HepG2 (cell line): ENCODE data around the gene PLD6. TPM values are rescaled to one million over a fixed set of nuclear protein-coding genes. Genes with fewer than 3 reads are reported as not detected.

ENCODE experiments used
- ATAC-seq: fragments of 200-7000 bp; cut with Tn5 transposase; 3 replicates; pipeline ENCODE4 v1.9.1; 2020; ENCODE audit warnings: mild to moderate bottlenecking, moderate library complexity
- BruUV-seq: library from RNA; stranded (reverse); fragments of 400-500 nt; replicated peaks from 2 replicates; lab custom pipeline; 2021; lab: Mats Ljungman, UMichigan
- CTCF ChIA-PET: fragments of 300-600 bp; formaldehyde crosslinking; extraction: SDS; loops from one replicate; lab custom pipeline; 2021; ENCODE audit warnings: low total read pairs, inconsistent platforms, low intra/inter-chr PET ratio; lab: Yijun Ruan, JAX
- POLR2A ChIA-PET: fragments of 350-600 bp; sonication (Branson Sonifier 250); formaldehyde crosslinking; loops from one replicate; lab custom pipeline; 2020; ENCODE audit warnings: antibody characterized with exemption, inconsistent platforms; lab: Yijun Ruan, JAX
- DNase-seq: peaks from one replicate; pipeline ENCODE4 v3.0.0-alpha.2; 2015; ENCODE audit warnings: low spot score
- FAIRE-seq: peaks from 3 replicates; lab custom pipeline; 2011; peaks lifted over from hg19 to GRCh38; lab: Jason Lieb, UNC
- H2AFZ ChIP-seq: one replicate; pipeline ENCODE4 v1.6.1; 2011; ENCODE audit warnings: low read length, inconsistent platforms
- H3K27ac ChIP-seq: fragments of 300-600 bp; 3 replicates; pipeline ENCODE4 v1.8.0; 2011; ENCODE audit warnings: mixed run types, mild to moderate bottlenecking, mixed read lengths, low read length, inconsistent platforms; ENCODE audit not compliant: insufficient read depth; ENCODE audit errors: extremely low read length
- H3K27me3 ChIP-seq, 2 experiments: fragments of 200-600 bp in 1 of 2; 2 replicates in 1 of 2; 3 replicates in 1 of 2; pipeline versions ENCODE4 v1.6.0 to v1.8.0; 2011; ENCODE audit warnings: low read length in 2 of 2, mild to moderate bottlenecking in 2 of 2, moderate library complexity in 2 of 2, inconsistent platforms in 1 of 2; ENCODE audit not compliant: insufficient read depth in 2 of 2, control insufficient read depth in 1 of 2
- H3K36me3 ChIP-seq, 2 experiments: fragments of 200-600 bp in 1 of 2; replicated peaks in 1 of 2; 2 replicates in 1 of 2; 3 replicates in 1 of 2; pipeline versions ENCODE4 v1.5.1 to v1.8.0; 2011; ENCODE audit warnings: low read length in 2 of 2, inconsistent platforms in 1 of 2; ENCODE audit not compliant: insufficient read depth in 2 of 2, control insufficient read depth in 1 of 2
- H3K4me1 ChIP-seq: 2 replicates; pipeline ENCODE4 v1.5.1; 2012; ENCODE audit warnings: low read length, inconsistent platforms; ENCODE audit not compliant: insufficient read depth
- H3K4me2 ChIP-seq: 2 replicates; pipeline ENCODE4 v1.6.0; 2011; ENCODE audit warnings: low read depth, low read length, inconsistent platforms
- H3K4me3 ChIP-seq, 3 experiments: fragments of 200-600 bp in 1 of 3; sonication (generic), shearing (Covaris generic) in 1 of 3; replicated peaks in 1 of 3; 2 replicates each; pipeline ENCODE4 v1.5.1; 2011 to 2016; ENCODE audit warnings: low read length in 3 of 3, inconsistent platforms in 2 of 3, low read depth in 2 of 3, mild to moderate bottlenecking in 2 of 3, control low read depth in 1 of 3, mixed read lengths in 1 of 3; ENCODE audit not compliant: insufficient read depth in 1 of 3
- H3K79me2 ChIP-seq: one replicate; pipeline ENCODE4 v1.6.1; 2011; ENCODE audit warnings: low read length, inconsistent platforms; ENCODE audit not compliant: insufficient read depth
- H3K9ac ChIP-seq: 2 replicates; pipeline ENCODE4 v1.6.0; 2011; ENCODE audit warnings: mild to moderate bottlenecking, low read depth, low read length, inconsistent platforms; ENCODE audit not compliant: insufficient read depth
- H3K9me3 ChIP-seq: 2 replicates; pipeline ENCODE4 v1.5.1; 2012; ENCODE audit warnings: mild to moderate bottlenecking, low read length
- H4K20me1 ChIP-seq: 2 replicates; pipeline ENCODE4 v1.6.0; 2011; ENCODE audit warnings: inconsistent platforms, mild to moderate bottlenecking, low read length, moderate library complexity; ENCODE audit not compliant: insufficient read depth
- BRD4 ChIP-seq: sonication (generic); formaldehyde crosslinking; IDR thresholded peaks from 2 replicates; pipeline ENCODE4 v1.4.0; 2020; ENCODE audit warnings: missing genetic modification reagents
- EED ChIP-seq: sonication (generic); formaldehyde crosslinking; IDR thresholded peaks from 2 replicates; pipeline ENCODE4 v1.5.0; 2020; ENCODE audit warnings: mild to moderate bottlenecking, missing genetic modification reagents
- FOSL1 ChIP-seq: sonication (generic); formaldehyde crosslinking; IDR thresholded peaks from 2 replicates; pipeline ENCODE4 v1.9.0; 2021; ENCODE audit warnings: missing genetic modification reagents, borderline replicate concordance
- FOXK1 ChIP-seq: sonication (generic); formaldehyde crosslinking; IDR thresholded peaks from 2 replicates; pipeline ENCODE4 v1.4.0; 2020; ENCODE audit warnings: low read depth, missing genetic modification reagents, borderline replicate concordance
- JDP2 ChIP-seq: sonication (generic); formaldehyde crosslinking; IDR thresholded peaks from 2 replicates; pipeline ENCODE4 v1.8.1; 2022; ENCODE audit warnings: missing genetic modification reagents, borderline replicate concordance
- KAT7 ChIP-seq: IDR thresholded peaks from 2 replicates; pipeline ENCODE4 v1.6.1; 2018; ENCODE audit warnings: borderline replicate concordance, missing compliant biosample characterization
- KMT2A ChIP-seq: sonication (generic); formaldehyde crosslinking; IDR thresholded peaks from 2 replicates; pipeline ENCODE4 v1.4.0; 2020; ENCODE audit warnings: missing genetic modification reagents
- POLR2AphosphoS5 ChIP-seq: IDR thresholded peaks from 2 replicates; pipeline ENCODE4 v1.6.1; 2012; ENCODE audit warnings: low read depth, low read length
- PRMT3 ChIP-seq: sonication (generic); formaldehyde crosslinking; IDR thresholded peaks from 2 replicates; pipeline ENCODE4 v1.8.1; 2022; ENCODE audit warnings: low read depth, mild to moderate bottlenecking, moderate library complexity, missing genetic modification reagents, borderline replicate concordance
- SMYD3 ChIP-seq: sonication (generic); formaldehyde crosslinking; IDR thresholded peaks from 2 replicates; pipeline ENCODE4 v1.8.1; 2023; ENCODE audit warnings: mild to moderate bottlenecking, missing genetic modification reagents
- STAG1 ChIP-seq: sonication (generic); formaldehyde crosslinking; IDR thresholded peaks from 2 replicates; pipeline ENCODE4 v1.4.0; 2020; ENCODE audit warnings: missing genetic modification reagents
- TCF7 ChIP-seq: sonication (generic); IDR thresholded peaks from 2 replicates; pipeline ENCODE4 v1.6.1; 2016; ENCODE audit warnings: antibody characterized with exemption, low read depth
- XRCC5 ChIP-seq: fragments of 200-400 bp; formaldehyde crosslinking; optimal IDR thresholded peaks from 2 replicates; pipeline ENCODE3; 2017; ENCODE audit warnings: mild to moderate bottlenecking, low read length
- ZNF33A ChIP-seq: sonication (generic); formaldehyde crosslinking; IDR thresholded peaks from 2 replicates; pipeline ENCODE4 v1.5.1; 2020; ENCODE audit warnings: missing genetic modification reagents, mild to moderate bottlenecking, moderate library complexity, borderline replicate concordance
- ZNF775 ChIP-seq: sonication (generic); formaldehyde crosslinking; IDR thresholded peaks from 2 replicates; pipeline ENCODE4 v1.4.0; 2020; ENCODE audit warnings: missing genetic modification reagents, mild to moderate bottlenecking, moderate library complexity, borderline replicate concordance
- WGBS: methylation state at CpG from one replicate; pipeline ENCODE4 v1.1.6; 2017; ENCODE audit warnings: low lambda C conversion rate; 5-methylcytosine and 5-hydroxymethylcytosine counted together
- in situ Hi-C: cut with HindIII; loops from 2 replicates; pipeline ENCODE4 v1.10.0; 2017; ENCODE audit warnings: low pct_unique_long_range_greater_than_20kb; ENCODE audit not compliant: extremely low pct_ligation_motif_present
- intact Hi-C: fragments of 100-400 bp; cut with micrococcal nuclease; formaldehyde crosslinking; loops from one replicate; pipeline ENCODE4 v1.10.0; 2022; ENCODE audit not compliant: unreplicated experiment
- polyA plus RNA-seq, 8 experiments: library from polyadenylated mRNA; depleted of rRNA in 3 of 8; stranded (reverse) in 7 of 8; unstranded in 1 of 8; fragments of >200 nt; fragmentation: Illumina TruSeq in 4 of 8; extraction: Trizol in 4 of 8; gene quantifications; 2 replicates each; pipeline versions ENCODE4 v1.2.1 to v1.2.3, GENCODE V29; 2011 to 2016; ENCODE audit warnings: low read depth in 4 of 8, missing spikeins in 1 of 8, mixed read lengths in 1 of 8; ENCODE audit not compliant: insufficient read depth in 1 of 8
- total RNA-seq, 5 experiments: library from RNA; depleted of rRNA; stranded (reverse); fragments of >200 nt; fragmentation: Illumina TruSeq; extraction: Trizol; gene quantifications; 2 replicates each; pipeline ENCODE4 v1.2.3, GENCODE V29; 2016; ENCODE audit warnings: low read depth in 1 of 5
- TF ChIP-seq, protein P1 (sequence below): IDR thresholded peaks from 2 replicates; pipeline ENCODE4 v1.6.1; 2016; ENCODE audit warnings: mild to moderate bottlenecking, missing biosample characterization, missing genetic modification reagents
- TF ChIP-seq, protein P2 (sequence below): sonication (generic); formaldehyde crosslinking; IDR thresholded peaks from 2 replicates; pipeline ENCODE4 v1.9.0; 2021; ENCODE audit warnings: missing genetic modification reagents, mild to moderate bottlenecking, borderline replicate concordance

The PLD6 gene
- total and polyA plus RNA-seq, 2 of the 13 experiments (the other 11 are each of a cell fraction or from before 2014, with no cell fraction given) = 5.2 to 11.4 TPM

DNA sequence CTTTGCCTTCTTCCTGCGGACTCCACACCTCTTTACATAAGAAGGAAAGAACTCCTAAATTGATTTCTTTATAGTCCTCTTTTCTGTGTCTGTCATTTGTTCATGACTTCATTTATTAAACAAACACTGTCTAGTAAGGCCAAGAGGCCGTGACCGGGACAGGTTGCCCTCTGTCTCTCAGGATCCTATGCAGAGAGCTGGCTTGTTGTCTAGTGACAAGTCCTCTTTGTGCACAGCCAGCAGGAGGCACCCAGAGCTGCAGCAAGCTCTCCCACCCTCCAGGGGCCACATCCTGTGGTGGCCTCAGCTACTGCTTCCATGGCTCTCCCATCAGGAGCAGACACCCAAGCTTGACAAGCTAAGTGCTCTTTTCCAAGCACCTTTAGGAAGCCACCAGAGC lies 50.6 kb downstream of the PLD6 start:
- ATAC-seq (peak; percentile 49; the same call in 2 of the 3 replicates), FAIRE-seq (no peak)
- 94% methylated on average over 3 of the region's 3 CpGs for WGBS
- POLR2A ChIA-PET = no interaction called here
- in situ Hi-C loops = no loop called here
- CTCF ChIA-PET = no interaction called here
- H2AFZ ChIP-seq = no peak overlapping the region
- H3K79me2 ChIP-seq = no peaks in the 10 kb centered on the region
- H3K9me3 ChIP-seq = no peaks in the 10 kb centered on the region
- no TSS peak for BruUV-seq
- no peak overlapping the region for H3K4me2 ChIP-seq
- TF ChIP-seq POLR2AphosphoS5 (no peak), FOSL1 (no peak), FOXK1 (CRISPR knock-in tag) (no peak), STAG1 (0 out of 2 replicates have a peak, but pooled peaks have one; percentile 12), BRD4 (CRISPR knock-in tag) (no peak), JDP2 (no peak)
- TF ChIP-seq, protein P1, sequence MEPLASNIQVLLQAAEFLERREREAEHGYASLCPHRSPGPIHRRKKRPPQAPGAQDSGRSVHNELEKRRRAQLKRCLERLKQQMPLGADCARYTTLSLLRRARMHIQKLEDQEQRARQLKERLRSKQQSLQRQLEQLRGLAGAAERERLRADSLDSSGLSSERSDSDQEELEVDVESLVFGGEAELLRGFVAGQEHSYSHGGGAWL (CRISPR knock-in tag) = no peak
- TF ChIP-seq, all 625 proteins: peak for 1
- peak; percentile 9 for DNase-seq
- intact Hi-C loops = no loop called here
- H3K4me1 ChIP-seq = no peaks in the 10 kb centered on the region
- H3K27me3 ChIP-seq = no peaks in the 10 kb centered on the region
- no peaks in the 10 kb centered on the region for H4K20me1 ChIP-seq
- H3K9ac ChIP-seq = no peak overlapping the region
- H3K36me3 ChIP-seq = peaks cover 16 to 68% of the 10 kb centered on the region in 2 experiments
- H3K4me3 ChIP-seq = no peak overlapping the region
- no peak overlapping the region for H3K27ac ChIP-seq

DNA sequence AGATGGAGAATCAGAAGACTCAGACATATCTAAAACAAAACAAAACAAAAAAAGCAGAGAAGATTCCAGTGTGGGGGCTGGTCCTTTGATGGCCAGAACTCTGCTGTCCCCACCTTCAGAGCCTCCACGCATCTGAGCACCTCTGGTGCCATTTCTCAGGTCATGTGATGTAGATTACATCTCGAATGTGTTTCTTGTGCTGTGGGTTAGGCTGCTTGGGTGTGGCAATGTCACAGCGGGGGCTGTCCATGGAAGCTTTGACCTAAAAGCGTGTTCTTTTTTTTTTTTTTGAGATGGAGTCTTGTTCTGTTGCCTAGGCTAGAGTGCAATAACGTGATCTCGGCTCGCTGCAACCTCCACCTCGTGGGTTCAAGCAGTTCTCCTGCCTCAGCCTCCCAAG lies 51.2 kb downstream of the PLD6 start:
- FAIRE-seq (no peak), ATAC-seq (no peak), DNase-seq (no peak)
- POLR2A ChIA-PET = no interaction called here
- H3K36me3 ChIP-seq = peaks cover 18 to 70% of the 10 kb centered on the region in 2 experiments
- no peak overlapping the region for H3K9ac ChIP-seq
- H3K27ac ChIP-seq = no peak overlapping the region
- no peaks in the 10 kb centered on the region for H4K20me1 ChIP-seq
- H3K79me2 ChIP-seq = no peaks in the 10 kb centered on the region
- 98% methylated on average over 8 of the region's 8 CpGs for WGBS
- H3K4me3 ChIP-seq = no peak overlapping the region
- H3K4me2 ChIP-seq = no peak overlapping the region
- H3K9me3 ChIP-seq = no peaks in the 10 kb centered on the region
- H3K27me3 ChIP-seq = no peaks in the 10 kb centered on the region
- BruUV-seq = no TSS peak
- in situ Hi-C loops (no loop called here), intact Hi-C loops (no loop called here)
- no peak overlapping the region for H2AFZ ChIP-seq
- CTCF ChIA-PET = no interaction called here
- no peaks in the 10 kb centered on the region for H3K4me1 ChIP-seq
- TF ChIP-seq XRCC5 (no peak), SMYD3 (no peak), PRMT3 (CRISPR knock-in tag) (no peak), EED (CRISPR knock-in tag) (no peak), KAT7 (CRISPR knock-in tag) (no peak), ZNF775 (no peak), TCF7 (no peak), ZNF33A (CRISPR knock-in tag) (no peak), KMT2A (CRISPR knock-in tag) (no peak)
- TF ChIP-seq, protein P2, sequence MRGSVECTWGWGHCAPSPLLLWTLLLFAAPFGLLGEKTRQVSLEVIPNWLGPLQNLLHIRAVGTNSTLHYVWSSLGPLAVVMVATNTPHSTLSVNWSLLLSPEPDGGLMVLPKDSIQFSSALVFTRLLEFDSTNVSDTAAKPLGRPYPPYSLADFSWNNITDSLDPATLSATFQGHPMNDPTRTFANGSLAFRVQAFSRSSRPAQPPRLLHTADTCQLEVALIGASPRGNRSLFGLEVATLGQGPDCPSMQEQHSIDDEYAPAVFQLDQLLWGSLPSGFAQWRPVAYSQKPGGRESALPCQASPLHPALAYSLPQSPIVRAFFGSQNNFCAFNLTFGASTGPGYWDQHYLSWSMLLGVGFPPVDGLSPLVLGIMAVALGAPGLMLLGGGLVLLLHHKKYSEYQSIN = no peak
